ENCODE data around the gene CTNND2. TPM values are rescaled to one million over a fixed set of nuclear protein-coding genes. Genes with fewer than 3 reads are reported as not detected.

The CTNND2 gene
- total and polyA plus RNA-seq, 4 donors, result 0.30 to 2.2 (median 0.71) TPM

- Histone ChIP-seq H3K27ac (ENCODE audit: low read depth in 1 of 2, low read length in 1 of 2) (no peak overlapping the region), H3K4me3 (no peak overlapping the region), H3K9ac (ENCODE audit: insufficient read depth in 1 of 2, low read length in 2 of 2) (no peak overlapping the region), H3K9me3 (ENCODE audit: control insufficient read depth in 4 of 4, insufficient read depth in 3 of 4, low read length in 3 of 4) (no peaks in the 10 kb centered on the region), H3K36me3 (ENCODE audit: control insufficient read depth in 4 of 4, insufficient read depth in 4 of 4, low read length in 4 of 4) (no peaks in the 10 kb centered on the region), H3K27me3 (ENCODE audit: control insufficient read depth in 3 of 3, insufficient read depth in 3 of 3, low read length in 2 of 3) (no peaks in the 10 kb centered on the region), H3K4me1 (ENCODE audit: control insufficient read depth in 5 of 5, insufficient read depth in 5 of 5, low read length in 5 of 5) (no peaks in the 10 kb centered on the region)
- no peak for ATAC-seq (ENCODE audit: insufficient read depth, low FRiP score)
- DNase-seq, result no peak
- TF ChIP-seq CTCF (IDR thresholded peaks at IDR 0.05; ENCODE audit: control extremely low read depth, extremely low read depth), result no peak
- 90 to 92% methylated on average over 20 of the region's 20 CpGs for WGBS, 2 donors
These were observed 27.4 kb upstream of the CTNND2 start for GRCh38 chr5:11931638-11932037.

GRCh38 chr5:11928909-11929308 is 24.7 kb upstream of the CTNND2 start:
- ATAC-seq (ENCODE audit: insufficient read depth, low FRiP score) (no peak), DNase-seq (no peak)
- H3K27me3 ChIP-seq (ENCODE audit: control insufficient read depth in 3 of 3, insufficient read depth in 3 of 3, low read length in 2 of 3), result no peaks in the 10 kb centered on the region
- H3K4me1 ChIP-seq (ENCODE audit: control insufficient read depth in 5 of 5, insufficient read depth in 5 of 5, low read length in 5 of 5), result no peaks in the 10 kb centered on the region
- no peak overlapping the region for H3K9ac ChIP-seq (ENCODE audit: insufficient read depth in 1 of 2, low read length in 2 of 2)
- no peaks in the 10 kb centered on the region for H3K9me3 ChIP-seq (ENCODE audit: control insufficient read depth in 4 of 4, insufficient read depth in 3 of 4, low read length in 3 of 4)
- 64 to 71% methylated on average over 4 of the region's 4 CpGs for WGBS, 2 donors
- no peak for TF ChIP-seq CTCF (IDR thresholded peaks at IDR 0.05; ENCODE audit: control extremely low read depth, extremely low read depth)
- no peaks in the 10 kb centered on the region for H3K36me3 ChIP-seq (ENCODE audit: control insufficient read depth in 4 of 4, insufficient read depth in 4 of 4, low read length in 4 of 4)
- H3K4me3 ChIP-seq, result no peak overlapping the region
- H3K27ac ChIP-seq (ENCODE audit: low read depth in 1 of 2, low read length in 1 of 2), result no peak overlapping the region

- DNase-seq (no peak), ATAC-seq (ENCODE audit: insufficient read depth, low FRiP score) (no peak)
- H3K4me1 ChIP-seq (ENCODE audit: control insufficient read depth in 5 of 5, insufficient read depth in 5 of 5, low read length in 5 of 5), result no peaks in the 10 kb centered on the region
- 83 to 92% methylated on average over 1 of the region's 1 CpG for WGBS, 2 donors
- H3K27me3 ChIP-seq (ENCODE audit: control insufficient read depth in 3 of 3, insufficient read depth in 3 of 3, low read length in 2 of 3), result no peaks in the 10 kb centered on the region
- no peak overlapping the region for H3K9ac ChIP-seq (ENCODE audit: insufficient read depth in 1 of 2, low read length in 2 of 2)
- H3K36me3 ChIP-seq (ENCODE audit: control insufficient read depth in 4 of 4, insufficient read depth in 4 of 4, low read length in 4 of 4), result no peaks in the 10 kb centered on the region
- TF ChIP-seq CTCF (IDR thresholded peaks at IDR 0.05; ENCODE audit: control extremely low read depth, extremely low read depth), result no peak
- H3K4me3 ChIP-seq, result no peak overlapping the region
- H3K9me3 ChIP-seq (ENCODE audit: control insufficient read depth in 4 of 4, insufficient read depth in 3 of 4, low read length in 3 of 4), result peaks cover 0 to 3% (median 0%) of the 10 kb centered on the region in 4 donors
- H3K27ac ChIP-seq (ENCODE audit: low read depth in 1 of 2, low read length in 1 of 2), result no peak overlapping the region
These were observed 21.5 kb upstream of the CTNND2 start for GRCh38 chr5:11925701-11926100.

GRCh38 chr5:11922394-11922793 is 18.1 kb upstream of the CTNND2 start:
- 87 to 88% methylated on average over 2 of the region's 2 CpGs for WGBS, 2 donors
- no peak overlapping the region for H3K4me3 ChIP-seq
- no peak overlapping the region for H3K9ac ChIP-seq (ENCODE audit: insufficient read depth in 1 of 2, low read length in 2 of 2)
- peaks cover 0 to 3% (median 0%) of the 10 kb centered on the region in 4 donors for H3K9me3 ChIP-seq (ENCODE audit: control insufficient read depth in 4 of 4, insufficient read depth in 3 of 4, low read length in 3 of 4)
- TF ChIP-seq CTCF (IDR thresholded peaks at IDR 0.05; ENCODE audit: control extremely low read depth, extremely low read depth), result no peak
- ATAC-seq (ENCODE audit: insufficient read depth, low FRiP score) (no peak), DNase-seq (no peak)
- no peaks in the 10 kb centered on the region for H3K4me1 ChIP-seq (ENCODE audit: control insufficient read depth in 5 of 5, insufficient read depth in 5 of 5, low read length in 5 of 5)
- no peaks in the 10 kb centered on the region for H3K36me3 ChIP-seq (ENCODE audit: control insufficient read depth in 4 of 4, insufficient read depth in 4 of 4, low read length in 4 of 4)
- H3K27me3 ChIP-seq (ENCODE audit: control insufficient read depth in 3 of 3, insufficient read depth in 3 of 3, low read length in 2 of 3), result no peaks in the 10 kb centered on the region
- no peak overlapping the region for H3K27ac ChIP-seq (ENCODE audit: low read depth in 1 of 2, low read length in 1 of 2)
